IPS-15b (cell line): ENCODE results near the gene PLCL2.

Experiments used
- H3K27me3 ChIP-seq: one replicate; pipeline ENCODE4 v1.6.1; 2013; ENCODE audit warnings: low read length; ENCODE audit not compliant: control insufficient read depth, insufficient read depth
- H3K36me3 ChIP-seq: one replicate; pipeline ENCODE4 v1.6.1; 2013; ENCODE audit warnings: low read length; ENCODE audit not compliant: control insufficient read depth, insufficient read depth
- H3K4me1 ChIP-seq: one replicate; pipeline ENCODE4 v1.6.1; 2013; ENCODE audit warnings: mild to moderate bottlenecking, low read length; ENCODE audit not compliant: control insufficient read depth, insufficient read depth
- H3K4me3 ChIP-seq: one replicate; pipeline ENCODE4 v1.5.1; 2013; ENCODE audit warnings: low read depth, low read length
- H3K9ac ChIP-seq: one replicate; pipeline ENCODE4 v1.6.1; 2013; ENCODE audit warnings: low read depth, mild to moderate bottlenecking, low read length
- H3K9me3 ChIP-seq: one replicate; pipeline ENCODE4 v1.6.1; 2013; ENCODE audit warnings: mild to moderate bottlenecking, low read length; ENCODE audit not compliant: control insufficient read depth, insufficient read depth

Gene PLCL2

GRCh38 chr3:17062736-17063135, 178.0 kb downstream of the PLCL2 start:
- Histone ChIP-seq H3K9ac (no peak overlapping the region), H3K4me3 (no peak overlapping the region), H3K36me3 (no peaks in the 10 kb centered on the region), H3K27me3 (no peaks in the 10 kb centered on the region), H3K9me3 (no peaks in the 10 kb centered on the region), H3K4me1 (peaks cover 14% of the 10 kb centered on the region)

GRCh38 chr3:17063596-17063995, 178.8 kb downstream of the PLCL2 start:
- H3K4me3 ChIP-seq: no peak overlapping the region
- no peaks in the 10 kb centered on the region for H3K9me3 ChIP-seq
- peaks cover 14% of the 10 kb centered on the region for H3K4me1 ChIP-seq
- no peaks in the 10 kb centered on the region for H3K36me3 ChIP-seq
- no peak overlapping the region for H3K9ac ChIP-seq
- no peaks in the 10 kb centered on the region for H3K27me3 ChIP-seq

- Histone ChIP-seq H3K4me3 (no peak overlapping the region), H3K36me3 (no peaks in the 10 kb centered on the region), H3K9me3 (no peaks in the 10 kb centered on the region), H3K27me3 (no peaks in the 10 kb centered on the region), H3K4me1 (peaks cover 29% of the 10 kb centered on the region), H3K9ac (no peak overlapping the region)
Measured at GRCh38 chr3:17065315-17065714, 180.6 kb downstream of the PLCL2 start.

GRCh38 chr3:17065881-17066280, 181.1 kb downstream of the PLCL2 start:
- peaks cover 34% of the 10 kb centered on the region for H3K4me1 ChIP-seq
- H3K9me3 ChIP-seq: no peaks in the 10 kb centered on the region
- no peaks in the 10 kb centered on the region for H3K27me3 ChIP-seq
- no peaks in the 10 kb centered on the region for H3K36me3 ChIP-seq
- H3K4me3 ChIP-seq: no peak overlapping the region
- H3K9ac ChIP-seq: no peak overlapping the region

GRCh38 chr3:17069754-17070153, 185.0 kb downstream of the PLCL2 start:
- Histone ChIP-seq H3K9me3 (no peaks in the 10 kb centered on the region), H3K36me3 (no peaks in the 10 kb centered on the region), H3K27me3 (no peaks in the 10 kb centered on the region), H3K4me3 (no peak overlapping the region), H3K4me1 (peaks cover 26% of the 10 kb centered on the region), H3K9ac (no peak overlapping the region)

GRCh38 chr3:17070161-17070959, 185.6 kb downstream of the PLCL2 start:
- H3K9me3 ChIP-seq: no peaks in the 10 kb centered on the region
- H3K4me3 ChIP-seq: no peak overlapping the region
- H3K9ac ChIP-seq: no peak overlapping the region
- no peaks in the 10 kb centered on the region for H3K27me3 ChIP-seq
- peaks cover 26% of the 10 kb centered on the region for H3K4me1 ChIP-seq
- H3K36me3 ChIP-seq: no peaks in the 10 kb centered on the region

- Histone ChIP-seq H3K4me1 (peaks cover 14% of the 10 kb centered on the region), H3K36me3 (no peaks in the 10 kb centered on the region), H3K4me3 (no peak overlapping the region), H3K9ac (no peak overlapping the region), H3K27me3 (no peaks in the 10 kb centered on the region), H3K9me3 (no peaks in the 10 kb centered on the region)
Measured at GRCh38 chr3:17074559-17074958, 189.8 kb downstream of the PLCL2 start.

GRCh38 chr3:17075358-17075757, 190.6 kb downstream of the PLCL2 start:
- Histone ChIP-seq H3K4me1 (peaks cover 6% of the 10 kb centered on the region), H3K4me3 (no peak overlapping the region), H3K36me3 (no peaks in the 10 kb centered on the region), H3K9ac (no peak overlapping the region), H3K9me3 (no peaks in the 10 kb centered on the region), H3K27me3 (no peaks in the 10 kb centered on the region)

GRCh38 chr3:17075907-17076306, 191.2 kb downstream of the PLCL2 start:
- H3K9ac ChIP-seq: no peak overlapping the region
- H3K27me3 ChIP-seq: no peaks in the 10 kb centered on the region
- H3K36me3 ChIP-seq: no peaks in the 10 kb centered on the region
- no peak overlapping the region for H3K4me3 ChIP-seq
- peaks cover 2% of the 10 kb centered on the region for H3K4me1 ChIP-seq
- H3K9me3 ChIP-seq: no peaks in the 10 kb centered on the region

GRCh38 chr3:17076940-17077605, 192.3 kb downstream of the PLCL2 start:
- Histone ChIP-seq H3K9me3 (no peaks in the 10 kb centered on the region), H3K27me3 (no peaks in the 10 kb centered on the region), H3K4me3 (no peak overlapping the region), H3K36me3 (no peaks in the 10 kb centered on the region), H3K4me1 (no peaks in the 10 kb centered on the region), H3K9ac (no peak overlapping the region)

GRCh38 chr3:17077606-17078005, 192.9 kb downstream of the PLCL2 start:
- Histone ChIP-seq H3K4me3 (no peak overlapping the region), H3K36me3 (no peaks in the 10 kb centered on the region), H3K27me3 (no peaks in the 10 kb centered on the region), H3K4me1 (no peaks in the 10 kb centered on the region), H3K9me3 (no peaks in the 10 kb centered on the region), H3K9ac (no peak overlapping the region)

- Histone ChIP-seq H3K4me1 (no peaks in the 10 kb centered on the region), H3K9me3 (no peaks in the 10 kb centered on the region), H3K27me3 (no peaks in the 10 kb centered on the region), H3K36me3 (no peaks in the 10 kb centered on the region), H3K4me3 (no peak overlapping the region), H3K9ac (no peak overlapping the region)
Measured at GRCh38 chr3:17078926-17079465, 194.2 kb downstream of the PLCL2 start.
